HEK293T (cell line): ENCODE measurements around the gene TRNP1.

ENCODE experiments used
- BHLHE40 ChIP-seq: fragments of 450-650 bp; IDR thresholded peaks from 2 replicates; pipeline ENCODE4 v1.6.1; 2016; ENCODE audit warnings: mild to moderate bottlenecking, moderate library complexity, borderline replicate concordance
- ELF4 ChIP-seq: fragments of 450-650 bp; IDR thresholded peaks from 2 replicates; pipeline ENCODE4 v1.6.1; 2017; ENCODE audit warnings: antibody characterized with exemption
- FOXA1 ChIP-seq: fragments of 450-650 bp; IDR thresholded peaks from 2 replicates; pipeline ENCODE4 v1.6.1; 2016; ENCODE audit warnings: mild to moderate bottlenecking
- HDGF ChIP-seq: fragments of 450-650 bp; IDR thresholded peaks from 2 replicates; pipeline ENCODE4 v1.6.1; 2017; ENCODE audit warnings: antibody characterized with exemption, borderline replicate concordance
- L3MBTL2 ChIP-seq: fragments of 450-650 bp; conservative IDR thresholded peaks from 2 replicates; pipeline ENCODE4 v1.6.1; 2016; ENCODE audit warnings: mild to moderate bottlenecking
- LEF1 ChIP-seq: fragments of 450-650 bp; IDR thresholded peaks from 2 replicates; pipeline ENCODE4 v1.6.1; 2017; ENCODE audit warnings: mild to moderate bottlenecking, borderline replicate concordance
- NFRKB ChIP-seq: fragments of 450-650 bp; IDR thresholded peaks from 2 replicates; pipeline ENCODE4 v1.6.1; 2016; ENCODE audit warnings: mild to moderate bottlenecking, moderate library complexity
- SP1 ChIP-seq: fragments of 450-650 bp; IDR thresholded peaks from 2 replicates; pipeline ENCODE4 v1.6.1; 2017
- SUZ12 ChIP-seq: fragments of 450-650 bp; IDR thresholded peaks from 2 replicates; pipeline ENCODE4 v1.6.1; 2016; ENCODE audit warnings: mild to moderate bottlenecking
- TARDBP ChIP-seq: fragments of 450-650 bp; IDR thresholded peaks from 2 replicates; pipeline ENCODE4 v1.6.1; 2016
- TF ChIP-seq, protein P1 (sequence below): fragments of 450-650 bp; IDR thresholded peaks from 2 replicates; pipeline ENCODE4 v1.6.1; 2016

DNA sequence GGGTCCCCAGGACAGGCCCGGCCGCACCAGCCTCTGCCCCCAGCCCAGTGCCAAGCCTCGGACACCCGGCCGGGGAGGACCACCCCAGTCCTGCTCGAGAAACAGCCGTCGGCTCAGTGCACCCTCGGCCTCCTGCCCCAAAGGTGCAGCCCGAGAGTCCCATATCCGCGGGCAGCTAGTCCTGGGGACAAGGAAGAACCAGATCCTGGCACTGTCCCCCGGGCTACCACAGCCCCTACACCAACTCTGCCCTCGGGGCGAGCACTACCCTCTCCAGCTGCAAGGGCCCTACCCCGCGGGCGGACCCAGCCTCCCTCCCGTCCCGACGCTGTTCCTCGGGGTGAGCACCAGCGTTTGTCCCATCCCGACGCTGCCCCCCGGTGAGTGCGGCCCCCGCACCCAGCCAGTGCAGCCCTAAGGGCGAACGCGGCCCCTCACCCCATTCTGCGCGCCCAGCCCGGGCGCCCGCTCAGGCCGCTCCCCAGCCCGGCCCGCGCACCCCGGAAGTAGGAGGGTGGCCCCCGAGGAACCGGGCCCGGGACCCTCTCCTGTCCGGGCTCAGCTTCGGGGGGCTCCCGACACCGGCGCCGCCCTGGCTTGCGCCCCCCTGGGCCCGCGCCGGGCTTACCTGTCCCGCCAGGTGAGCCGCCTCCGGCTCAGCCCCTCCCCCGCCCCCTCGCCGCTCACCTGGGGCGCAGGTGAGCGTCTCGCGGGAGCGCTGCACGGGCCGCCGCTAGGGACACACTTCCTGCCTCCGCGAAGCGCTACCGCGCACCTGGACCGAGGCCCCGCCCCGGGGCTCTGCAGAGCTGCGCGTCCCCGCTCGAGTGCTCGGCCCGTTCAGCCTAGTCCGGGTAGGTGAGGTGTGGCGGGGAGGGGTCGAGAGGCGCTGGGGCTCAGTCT, 33.5 kb upstream of the TRNP1 start, which contains the start of gene KDF1:
- TF ChIP-seq HDGF (no peak), BHLHE40 (no peak), SUZ12 (no peak), L3MBTL2 (no peak), NFRKB (no peak), TARDBP (no peak), FOXA1 (no peak), SP1 (no peak), ELF4 (no peak), LEF1 (no peak)
- TF ChIP-seq, protein P1, sequence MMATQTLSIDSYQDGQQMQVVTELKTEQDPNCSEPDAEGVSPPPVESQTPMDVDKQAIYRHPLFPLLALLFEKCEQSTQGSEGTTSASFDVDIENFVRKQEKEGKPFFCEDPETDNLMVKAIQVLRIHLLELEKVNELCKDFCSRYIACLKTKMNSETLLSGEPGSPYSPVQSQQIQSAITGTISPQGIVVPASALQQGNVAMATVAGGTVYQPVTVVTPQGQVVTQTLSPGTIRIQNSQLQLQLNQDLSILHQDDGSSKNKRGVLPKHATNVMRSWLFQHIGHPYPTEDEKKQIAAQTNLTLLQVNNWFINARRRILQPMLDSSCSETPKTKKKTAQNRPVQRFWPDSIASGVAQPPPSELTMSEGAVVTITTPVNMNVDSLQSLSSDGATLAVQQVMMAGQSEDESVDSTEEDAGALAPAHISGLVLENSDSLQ = no peak
